Measurements from ENCODE around the gene TMOD1. TPM values are rescaled to one million over a fixed set of nuclear protein-coding genes. Genes with fewer than 3 reads are reported as not detected.

Gene TMOD1
- total and polyA plus RNA-seq, 2 of the 8 experiments (the other 6 are each of a cell fraction or from before 2014, with no cell fraction given), result 0.17 to 0.88 TPM

GRCh38 chr9:97632985-97633858 lies 131.8 kb downstream of the TMOD1 start, which contains the start of the genes NCBP1 and TSTD2:
Gene NCBP1 (plus strand): TSS chr9:97633821. CDS start chr9:97633882, 61 bp downstream.
Gene TSTD2 (minus strand): TSS chr9:97633368. CDS start chr9:97627562, 5,806 bp downstream.
- H4K20me1 ChIP-seq (replicated peaks in 1 of 2; ENCODE audit: control insufficient read depth in 1 of 2, insufficient read depth in 2 of 2, low read length in 2 of 2), result peaks cover 10% of the 10 kb centered on the region in 2 experiments
- peak within 1 kb of the TSS; percentile 98 for H3K27ac ChIP-seq (ENCODE audit: low read depth, low read length)
- peak within 1 kb of the TSS; percentile 97 for H2BK5ac ChIP-seq (ENCODE audit: low read depth, low read length)
- CTCF ChIA-PET (ENCODE audit: partially characterized antibody), result interaction anchor here (0.9 to 3.0 kb wide), 4 partner anchors 13 to 268 kb away, joined by 3 to 16 read pairs (median 4); no protein-coding TSS in a partner anchor
- peak within 1 kb of the TSS; percentile 91 for H3K4ac ChIP-seq (replicated peaks; ENCODE audit: insufficient read length, low read depth, low read length)
- H3K18ac ChIP-seq (ENCODE audit: extremely low read depth, low read length), result peak within 1 kb of the TSS; percentile 96
- no peaks in the 10 kb centered on the region for H3K27me3 ChIP-seq (replicated peaks in 1 of 4; ENCODE audit: control insufficient read depth in 3 of 4, extremely low read depth in 1 of 4, insufficient read depth in 3 of 4, low read length in 3 of 4)
- H3K36me3 ChIP-seq (ENCODE audit: control insufficient read depth in 2 of 4, insufficient read depth in 4 of 4, low read length in 3 of 4), result no peaks in the 10 kb centered on the region
- no peak within 1 kb of the TSS for H3K14ac ChIP-seq (ENCODE audit: insufficient read length)
- H2AK5ac ChIP-seq (ENCODE audit: low read depth, low read length), result no peak within 1 kb of the TSS
- peaks cover 8% of the 10 kb centered on the region; the same call in 1 of the 2 replicates for H3K79me1 ChIP-seq (ENCODE audit: low read depth, low read length)
- peaks cover 0 to 15% (median 4%) of the 10 kb centered on the region in 4 experiments; a peak in 6 of 7 replicates for H3K4me1 ChIP-seq (replicated peaks in 1 of 4; ENCODE audit: control insufficient read depth in 3 of 4, insufficient read depth in 4 of 4, low read length in 3 of 4)
- no peak within 1 kb of the TSS; the same call in 1 of the 2 replicates for H2BK15ac ChIP-seq (ENCODE audit: low read length)
- no peak within 1 kb of the TSS for H2BK20ac ChIP-seq (ENCODE audit: low read length)
- FAIRE-seq, result no peak
- peak within 1 kb of the TSS; percentile 52 for H3K56ac ChIP-seq (replicated peaks; ENCODE audit: insufficient read length, low read depth, low read length)
- peak; percentile 84 to 93 for DNase-seq (ENCODE audit: low read depth in 1 of 2, low spot score in 2 of 2)
- no peak within 1 kb of the TSS for H2BK120ac ChIP-seq (replicated peaks; ENCODE audit: low read depth, low read length)
- H3K9me3 ChIP-seq (ENCODE audit: insufficient read depth in 2 of 2, low read depth in 1 of 2, low read length in 1 of 2), result no peaks in the 10 kb centered on the region
- peak within 1 kb of the TSS; percentile 54; the same call in 1 of the 2 replicates for H2AFZ ChIP-seq (ENCODE audit: low read length)
- no peak within 1 kb of the TSS for H3K23ac ChIP-seq (ENCODE audit: insufficient read length)
- peak within 1 kb of the TSS; percentile 96 for H4K8ac ChIP-seq (ENCODE audit: extremely low read depth, insufficient read depth, low read length)
- peaks cover 29 to 80% of the 10 kb centered on the region in 2 experiments for H3K79me2 ChIP-seq (ENCODE audit: control insufficient read depth in 1 of 2, insufficient read depth in 2 of 2, low read length in 2 of 2)
- H4K5ac ChIP-seq (ENCODE audit: insufficient read length, low read depth, low read length), result peak within 1 kb of the TSS; percentile 99
- POLR2A ChIA-PET (ENCODE audit: partially characterized antibody), result interaction anchor here (0.5 to 2.3 kb wide), 17 partner anchors 10 to 1015 kb away, joined by 3 to 9 read pairs (median 4); no protein-coding TSS in a partner anchor
- H3K4me3 ChIP-seq (ENCODE audit: extremely low read depth in 1 of 4, insufficient read depth in 2 of 4, low read depth in 3 of 4, low read length in 4 of 4), result peak within 1 kb of the TSS; percentile 70 to 91 (median 87)
- H3K9ac ChIP-seq (replicated peaks in 1 of 4; ENCODE audit: extremely low read depth in 1 of 4, low read depth in 3 of 4, low read length in 3 of 4), result peak within 1 kb of the TSS; percentile 88 to 98 (median 94)
- H3K23me2 ChIP-seq (ENCODE audit: low read depth, low read length), result peaks cover 5% of the 10 kb centered on the region
- peak within 1 kb of the TSS; percentile 91; the same call in 1 of the 2 replicates for H2BK12ac ChIP-seq (ENCODE audit: low read depth, low read length)
- WGBS, 2 experiments (ENCODE audit: extremely low coverage in 1 of 2, insufficient coverage in 1 of 2, insufficient read length in 1 of 2, insufficient replicate concordance in 2 of 2, low coverage in 1 of 2, low lambda C conversion rate in 2 of 2, missing lambda C conversion rate in 1 of 2), result 2% methylated on average over 61 of the region's 83 CpGs; no CpG with 5 or more reads in 1 of the 2 experiments
- peak within 1 kb of the TSS; percentile 72 to 89 for H3K4me2 ChIP-seq (ENCODE audit: insufficient read depth in 1 of 2, low read depth in 2 of 2, low read length in 2 of 2)
- peak within 1 kb of the TSS; percentile 78 for H4K91ac ChIP-seq (replicated peaks; ENCODE audit: insufficient read length, low read length)

Measured in H1 (cell line).